SK-N-SH (cell line): ENCODE data around the gene CD59. TPM values are rescaled to one million over a fixed set of nuclear protein-coding genes. Genes with fewer than 3 reads are reported as not detected.

Experiments
- CTCF ChIA-PET: fragments of 300-600, 350-600 bp; formaldehyde crosslinking; extraction: SDS; loops from one replicate; lab custom pipeline; 2021; lab: Yijun Ruan, JAX
- POLR2A ChIA-PET: fragments of 350-600 bp; sonication (Branson Sonifier 250); formaldehyde crosslinking; extraction: SDS; loops from one replicate; lab custom pipeline; 2020; ENCODE audit warnings: antibody characterized with exemption, inconsistent platforms; lab: Yijun Ruan, JAX
- DNase-seq: peaks from one replicate; pipeline ENCODE4 v3.0.0; 2012
- H2AFZ ChIP-seq: fragments of 200-600 bp; sonication (generic); 2 replicates; pipeline ENCODE4 v1.8.1; 2016; ENCODE audit warnings: antibody characterized with exemption, mild to moderate bottlenecking, low read depth
- H3F3A ChIP-seq: fragments of 200-600 bp; sonication (generic); replicated peaks from 2 replicates; pipeline ENCODE3; 2016; ENCODE audit warnings: antibody characterized with exemption, mild to moderate bottlenecking; ENCODE audit not compliant: insufficient read depth
- H3K27ac ChIP-seq, 2 experiments: fragments of 200-500 bp in 1 of 2; fragments of 200-600 bp in 1 of 2; sonication (Bioruptor generic) in 1 of 2; sonication (generic), shearing (Covaris generic) in 1 of 2; 2 replicates each; pipeline versions ENCODE4 v1.5.1 to v1.6.1; 2014 to 2016; ENCODE audit warnings: low read depth in 2 of 2, inconsistent platforms in 1 of 2, low read length in 1 of 2, mild to moderate bottlenecking in 1 of 2, mixed read lengths in 1 of 2
- H3K27me3 ChIP-seq: fragments of 200-600 bp; sonication (generic), shearing (Covaris generic); 2 replicates; pipeline ENCODE4 v1.6.1; 2016; ENCODE audit warnings: mixed run types; ENCODE audit not compliant: insufficient read depth
- H3K36me3 ChIP-seq, 2 experiments: fragments of 200-500 bp in 1 of 2; fragments of 200-600 bp in 1 of 2; sonication (Bioruptor generic) in 1 of 2; sonication (generic) in 1 of 2; replicated peaks in 1 of 2; 2 replicates each; pipeline versions ENCODE3 to v1.5.1; 2014 to 2016; ENCODE audit warnings: low read length in 1 of 2, mild to moderate bottlenecking in 1 of 2; ENCODE audit not compliant: insufficient read depth in 2 of 2, control insufficient read depth in 1 of 2
- H3K4me1 ChIP-seq, 2 experiments: fragments of 200-500 bp in 1 of 2; fragments of 200-600 bp in 1 of 2; sonication (Bioruptor generic) in 1 of 2; sonication (generic), shearing (Covaris generic) in 1 of 2; 2 replicates each; pipeline versions ENCODE4 v1.5.1 to v1.6.1; 2014 to 2016; ENCODE audit warnings: low read depth in 1 of 2, low read length in 1 of 2, mixed run types in 1 of 2; ENCODE audit not compliant: insufficient read depth in 2 of 2, control insufficient read depth in 1 of 2
- H3K4me2 ChIP-seq: fragments of 200-600 bp; sonication (generic), shearing (Covaris generic); 2 replicates; pipeline ENCODE4 v1.6.1; 2017; ENCODE audit warnings: mixed run types
- H3K4me3 ChIP-seq, 2 experiments: fragments of 200-500 bp in 1 of 2; fragments of 200-600 bp in 1 of 2; sonication (Bioruptor generic) in 1 of 2; sonication (generic), shearing (Covaris generic) in 1 of 2; 2 replicates each; pipeline versions ENCODE4 v1.5.1 to v1.8.1; 2014 to 2016; ENCODE audit warnings: low read depth in 2 of 2, inconsistent platforms in 1 of 2, low read length in 1 of 2, mild to moderate bottlenecking in 1 of 2, mixed read lengths in 1 of 2, moderate library complexity in 1 of 2
- H3K79me2 ChIP-seq: fragments of 200-600 bp; sonication (generic); 2 replicates; pipeline ENCODE4 v1.8.1; 2017; ENCODE audit warnings: mild to moderate bottlenecking; ENCODE audit not compliant: insufficient read depth
- H3K9ac ChIP-seq: fragments of 200-600 bp; sonication (generic); 2 replicates; pipeline ENCODE4 v1.6.1; 2017; ENCODE audit warnings: mixed run types
- H3K9me2 ChIP-seq: fragments of 200-600 bp; sonication (generic); 2 replicates; pipeline ENCODE4 v1.6.1; 2017; ENCODE audit warnings: mixed run types
- H3K9me3 ChIP-seq: fragments of 200-600 bp; sonication (generic); 2 replicates; pipeline ENCODE4 v1.6.1; 2017; ENCODE audit warnings: mixed run types, mild to moderate bottlenecking, moderate library complexity
- H4K20me1 ChIP-seq: fragments of 200-600 bp; sonication (generic); 2 replicates; pipeline ENCODE4 v1.6.1; 2017; ENCODE audit warnings: mild to moderate bottlenecking, mixed run types; ENCODE audit not compliant: insufficient read depth
- CTCF ChIP-seq: fragments of 200-600 bp; sonication (generic); IDR thresholded peaks from 2 replicates; pipeline ENCODE4 v1.6.1; 2017; ENCODE audit warnings: antibody characterized with exemption, mild to moderate bottlenecking, moderate library complexity
- EP300 ChIP-seq, 2 experiments: IDR thresholded peaks; 2 replicates each; pipeline versions ENCODE4 v1.4.0 to v1.6.1; 2012; ENCODE audit warnings: borderline replicate concordance in 1 of 2, low read depth in 1 of 2, low read length in 1 of 2
- FOSL2 ChIP-seq: IDR thresholded peaks from 2 replicates; pipeline ENCODE4 v1.4.0; 2012; ENCODE audit warnings: low read depth, mild to moderate bottlenecking, moderate library complexity, borderline replicate concordance
- JUND ChIP-seq: IDR thresholded peaks from 2 replicates; pipeline ENCODE4 v1.4.0; 2012
- MAX ChIP-seq: IDR thresholded peaks from 2 replicates; pipeline ENCODE4 v1.4.0; 2012; ENCODE audit warnings: low read depth
- PBX3 ChIP-seq: IDR thresholded peaks from 2 replicates; pipeline ENCODE4; 2012
- TCF12 ChIP-seq: IDR thresholded peaks from 2 replicates; pipeline ENCODE4 v1.4.0; 2012
- USF1 ChIP-seq: IDR thresholded peaks from 2 replicates; pipeline ENCODE4 v1.4.0; 2012; ENCODE audit warnings: low read depth, borderline replicate concordance
- YY1 ChIP-seq: IDR thresholded peaks from 2 replicates; pipeline ENCODE4 v1.4.0; 2012; ENCODE audit warnings: low read depth, mild to moderate bottlenecking
- WGBS: methylation state at CpG from one replicate; pipeline ENCODE4 v1.1.6; 2017; ENCODE audit warnings: low lambda C conversion rate; 5-methylcytosine and 5-hydroxymethylcytosine counted together
- polyA plus RNA-seq, 3 experiments: library from polyadenylated mRNA; depleted of rRNA; stranded (reverse); fragments of >200 nt; gene quantifications; 2 replicates each; pipeline ENCODE4 v1.2.3, GENCODE V29; 2012

CD59 gene
- polyA plus RNA-seq, 1 of the 3 experiments (the other 2 are of a cell fraction): 616 TPM

GRCh38 chr11:33670250-33671011 is 65.8 kb downstream of the CD59 start:
- Histone ChIP-seq H3K27me3 (no peaks in the 10 kb centered on the region), H3K9ac (peak overlapping the region; percentile 28; the same call in 1 of the 2 replicates), H3K79me2 (peaks cover 7% of the 10 kb centered on the region; the same call in 1 of the 2 replicates), H4K20me1 (no peaks in the 10 kb centered on the region), H3K9me2 (no peaks in the 10 kb centered on the region), H3K27ac (peak overlapping the region in 1 of 2 experiments; percentile 88; a peak in 2 of 4 replicates), H3K4me3 (no peak overlapping the region), H3K36me3 (peaks cover 19 to 56% of the 10 kb centered on the region in 2 experiments), H3K4me1 (peaks cover 0 to 37% of the 10 kb centered on the region in 2 experiments; a peak in 3 of 4 replicates), H3F3A (peaks cover 37% of the 10 kb centered on the region), H3K9me3 (no peaks in the 10 kb centered on the region), H3K4me2 (peak overlapping the region; percentile 12), H2AFZ (no peak overlapping the region)
- CTCF ChIA-PET: no interaction called here
- no peak for DNase-seq
- TF ChIP-seq EP300 (IDR thresholded peaks at IDR 0.05; ENCODE audit: borderline replicate concordance in 1 of 2, low read depth in 1 of 2, low read length in 1 of 2) (peak in 1 of 2 experiments; percentile 72; a peak in 2 of 4 replicates), CTCF (no peak), PBX3 (peak; percentile 58), JUND (peak; percentile 59), FOSL2 (peak; percentile 50), MAX (no peak), USF1 (0 out of 2 replicates have a peak, but pooled peaks have one; percentile 3), TCF12 (peak; percentile 68)
- POLR2A ChIA-PET: no interaction called here
- 46% methylated on average over 4 of the region's 5 CpGs for WGBS

- Histone ChIP-seq H3K36me3 (peaks cover 17 to 52% of the 10 kb centered on the region in 2 experiments), H3K4me3 (no peak overlapping the region), H3K27me3 (no peaks in the 10 kb centered on the region), H2AFZ (no peak overlapping the region), H3F3A (peaks cover 37% of the 10 kb centered on the region), H3K27ac (peak overlapping the region in 1 of 2 experiments; percentile 88; a peak in 2 of 4 replicates), H3K4me1 (peaks cover 0 to 37% of the 10 kb centered on the region in 2 experiments; a peak in 3 of 4 replicates), H4K20me1 (no peaks in the 10 kb centered on the region), H3K4me2 (peak overlapping the region; percentile 12), H3K9me2 (no peaks in the 10 kb centered on the region), H3K9me3 (no peaks in the 10 kb centered on the region), H3K79me2 (peaks cover 7% of the 10 kb centered on the region; the same call in 1 of the 2 replicates), H3K9ac (peak overlapping the region; percentile 28; the same call in 1 of the 2 replicates)
- no peak for DNase-seq
- ChIA-PET CTCF (no interaction called here), POLR2A (no interaction called here)
- WGBS: 64% methylated on average over 5 of the region's 5 CpGs
- no peak for TF ChIP-seq YY1
These were observed 66.5 kb downstream of the CD59 start for GRCh38 chr11:33669598-33670249.
